ENCODE measurements around the gene PRKAG2. TPM values are rescaled to one million over a fixed set of nuclear protein-coding genes. Genes with fewer than 3 reads are reported as not detected.

PRKAG2 gene
- total RNA-seq, 1 donor from 2014 or later, result 21.1 TPM

DNA sequence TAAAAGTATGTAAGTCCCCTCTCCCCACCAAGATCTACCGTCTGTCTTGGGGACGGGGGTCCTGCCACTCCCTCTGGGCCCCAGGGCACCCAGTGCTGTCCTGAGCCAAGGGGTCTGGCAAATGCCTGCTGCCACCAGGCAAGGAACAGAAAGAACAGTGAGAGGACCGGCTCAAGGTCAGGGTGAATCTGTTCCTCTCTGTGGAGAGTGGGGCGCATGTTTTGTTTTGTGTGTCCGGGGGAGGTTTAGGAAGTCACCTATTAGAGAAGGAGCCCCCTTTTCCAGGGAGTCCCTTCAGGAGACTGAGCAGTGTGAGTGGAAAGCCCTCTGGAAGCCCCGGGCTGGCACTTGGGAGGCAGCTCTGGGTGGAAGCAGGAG, 198.7 kb downstream of the PRKAG2 start:
- no peak overlapping the region for H3K4me3 ChIP-seq (ENCODE audit: low read depth, low read length)
- H3K27me3 ChIP-seq (ENCODE audit: control insufficient read depth, insufficient read depth, low read length), result no peaks in the 10 kb centered on the region
- no peaks in the 10 kb centered on the region for H3K36me3 ChIP-seq (ENCODE audit: control insufficient read depth, insufficient read depth, low read length)
- TF ChIP-seq, protein P1, sequence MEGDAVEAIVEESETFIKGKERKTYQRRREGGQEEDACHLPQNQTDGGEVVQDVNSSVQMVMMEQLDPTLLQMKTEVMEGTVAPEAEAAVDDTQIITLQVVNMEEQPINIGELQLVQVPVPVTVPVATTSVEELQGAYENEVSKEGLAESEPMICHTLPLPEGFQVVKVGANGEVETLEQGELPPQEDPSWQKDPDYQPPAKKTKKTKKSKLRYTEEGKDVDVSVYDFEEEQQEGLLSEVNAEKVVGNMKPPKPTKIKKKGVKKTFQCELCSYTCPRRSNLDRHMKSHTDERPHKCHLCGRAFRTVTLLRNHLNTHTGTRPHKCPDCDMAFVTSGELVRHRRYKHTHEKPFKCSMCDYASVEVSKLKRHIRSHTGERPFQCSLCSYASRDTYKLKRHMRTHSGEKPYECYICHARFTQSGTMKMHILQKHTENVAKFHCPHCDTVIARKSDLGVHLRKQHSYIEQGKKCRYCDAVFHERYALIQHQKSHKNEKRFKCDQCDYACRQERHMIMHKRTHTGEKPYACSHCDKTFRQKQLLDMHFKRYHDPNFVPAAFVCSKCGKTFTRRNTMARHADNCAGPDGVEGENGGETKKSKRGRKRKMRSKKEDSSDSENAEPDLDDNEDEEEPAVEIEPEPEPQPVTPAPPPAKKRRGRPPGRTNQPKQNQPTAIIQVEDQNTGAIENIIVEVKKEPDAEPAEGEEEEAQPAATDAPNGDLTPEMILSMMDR (IDR thresholded peaks at IDR 0.05; ENCODE audit: insufficient read depth, low read length, poor library complexity, severe bottlenecking), result no peak
- no peak for DNase-seq (ENCODE audit: low read depth)

DNA sequence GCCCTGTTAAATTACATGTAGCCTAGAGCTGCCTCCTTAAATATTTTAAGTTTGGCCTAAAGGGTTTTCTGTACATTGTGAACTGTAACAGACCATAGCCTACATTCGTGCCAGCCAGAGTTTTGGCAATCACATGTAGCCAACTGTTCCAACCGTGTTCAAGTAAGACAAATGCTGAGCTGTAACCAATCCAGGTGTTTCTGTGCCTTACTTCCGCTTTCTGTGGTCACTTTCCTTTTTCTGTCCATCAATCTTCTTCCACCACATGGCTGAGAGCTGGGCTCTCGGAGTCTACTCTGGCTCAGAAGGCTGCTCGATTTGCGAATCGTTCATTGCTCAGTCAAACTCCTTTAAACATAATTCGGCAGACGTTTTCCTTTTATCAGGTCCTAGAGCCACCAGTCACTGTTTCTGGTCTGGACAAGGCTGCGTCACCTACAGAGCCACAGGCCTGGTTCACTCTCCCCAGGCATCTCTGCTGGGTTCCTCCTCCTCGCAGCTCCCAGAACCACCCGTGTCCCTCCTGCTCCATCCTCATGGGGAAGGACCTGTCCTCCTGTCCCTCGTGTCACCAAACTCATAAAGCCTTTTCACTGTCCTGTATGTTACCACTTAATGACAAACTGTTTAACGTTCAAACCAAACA, 199.2 kb downstream of the PRKAG2 start:
- no peak overlapping the region for H3K4me3 ChIP-seq (ENCODE audit: low read depth, low read length)
- TF ChIP-seq, protein P1 (IDR thresholded peaks at IDR 0.05; ENCODE audit: insufficient read depth, low read length, poor library complexity, severe bottlenecking), result no peak
- no peak for DNase-seq (ENCODE audit: low read depth)
- no peaks in the 10 kb centered on the region for H3K27me3 ChIP-seq (ENCODE audit: control insufficient read depth, insufficient read depth, low read length)
- H3K36me3 ChIP-seq (ENCODE audit: control insufficient read depth, insufficient read depth, low read length), result no peaks in the 10 kb centered on the region

DNA sequence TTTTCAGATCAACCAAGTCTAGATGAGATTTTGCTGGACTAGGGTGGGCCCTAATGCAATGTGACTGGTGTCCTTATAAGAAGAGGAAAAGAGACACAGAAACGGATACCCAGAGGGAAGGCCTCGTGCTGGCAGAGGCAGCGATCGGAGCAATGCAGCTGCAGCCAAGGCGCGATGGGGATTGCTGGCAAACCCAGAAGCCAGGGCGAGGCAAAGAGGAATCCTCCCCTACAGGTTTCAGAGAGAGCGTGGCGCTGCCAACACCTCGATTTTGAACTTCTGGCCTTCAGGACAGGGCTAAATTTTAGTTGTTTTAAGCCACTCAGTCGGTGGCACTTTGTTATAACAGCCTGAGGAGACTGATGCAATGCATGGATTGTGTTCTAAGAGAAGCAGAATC, 200.2 kb downstream of the PRKAG2 start:
- no peak for DNase-seq (ENCODE audit: low read depth)
- Histone ChIP-seq H3K27me3 (ENCODE audit: control insufficient read depth, insufficient read depth, low read length) (no peaks in the 10 kb centered on the region), H3K36me3 (ENCODE audit: control insufficient read depth, insufficient read depth, low read length) (no peaks in the 10 kb centered on the region), H3K4me3 (ENCODE audit: low read depth, low read length) (no peak overlapping the region)
- TF ChIP-seq, protein P1 (IDR thresholded peaks at IDR 0.05; ENCODE audit: insufficient read depth, low read length, poor library complexity, severe bottlenecking), result no peak

DNA sequence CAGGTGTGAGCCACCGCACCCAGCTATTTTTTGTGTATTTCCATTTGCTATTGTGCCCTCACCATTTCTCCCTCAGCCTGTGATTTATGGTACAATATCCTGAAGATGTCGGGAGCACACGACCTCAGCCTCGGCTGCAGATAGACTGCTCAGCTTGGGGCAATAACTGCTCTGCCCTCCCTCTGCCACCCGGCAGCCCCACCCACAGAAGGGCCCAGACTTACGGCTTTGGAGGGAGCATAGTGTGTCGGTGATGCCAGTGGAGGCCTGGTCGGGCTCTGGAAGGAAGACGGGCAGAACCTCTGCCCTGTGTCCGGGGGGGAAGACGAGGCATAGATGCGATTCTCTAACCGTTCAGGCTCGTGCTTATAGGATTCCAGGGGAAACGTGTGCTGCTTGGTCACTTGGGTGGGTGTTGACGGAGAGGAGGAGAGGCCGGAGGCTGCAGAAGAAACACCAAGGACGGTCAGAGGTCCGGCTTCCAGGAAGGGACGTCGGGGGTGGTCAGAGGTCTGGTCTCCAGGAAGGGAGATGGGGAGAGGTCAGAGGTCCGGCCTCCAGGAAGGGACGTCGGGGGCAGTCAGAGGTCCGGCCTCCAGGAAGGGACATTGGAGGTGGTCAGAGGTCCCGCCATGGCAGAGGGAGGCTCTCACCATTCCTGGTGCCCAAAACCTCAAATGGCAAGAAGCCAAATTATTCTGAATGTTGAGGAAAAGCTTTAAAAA, 201.6 kb downstream of the PRKAG2 start:
- Histone ChIP-seq H3K27me3 (ENCODE audit: control insufficient read depth, insufficient read depth, low read length) (no peaks in the 10 kb centered on the region), H3K36me3 (ENCODE audit: control insufficient read depth, insufficient read depth, low read length) (no peaks in the 10 kb centered on the region), H3K4me3 (ENCODE audit: low read depth, low read length) (no peak overlapping the region)
- TF ChIP-seq, protein P1 (IDR thresholded peaks at IDR 0.05; ENCODE audit: insufficient read depth, low read length, poor library complexity, severe bottlenecking), result no peak
- DNase-seq (ENCODE audit: low read depth), result no peak

DNA sequence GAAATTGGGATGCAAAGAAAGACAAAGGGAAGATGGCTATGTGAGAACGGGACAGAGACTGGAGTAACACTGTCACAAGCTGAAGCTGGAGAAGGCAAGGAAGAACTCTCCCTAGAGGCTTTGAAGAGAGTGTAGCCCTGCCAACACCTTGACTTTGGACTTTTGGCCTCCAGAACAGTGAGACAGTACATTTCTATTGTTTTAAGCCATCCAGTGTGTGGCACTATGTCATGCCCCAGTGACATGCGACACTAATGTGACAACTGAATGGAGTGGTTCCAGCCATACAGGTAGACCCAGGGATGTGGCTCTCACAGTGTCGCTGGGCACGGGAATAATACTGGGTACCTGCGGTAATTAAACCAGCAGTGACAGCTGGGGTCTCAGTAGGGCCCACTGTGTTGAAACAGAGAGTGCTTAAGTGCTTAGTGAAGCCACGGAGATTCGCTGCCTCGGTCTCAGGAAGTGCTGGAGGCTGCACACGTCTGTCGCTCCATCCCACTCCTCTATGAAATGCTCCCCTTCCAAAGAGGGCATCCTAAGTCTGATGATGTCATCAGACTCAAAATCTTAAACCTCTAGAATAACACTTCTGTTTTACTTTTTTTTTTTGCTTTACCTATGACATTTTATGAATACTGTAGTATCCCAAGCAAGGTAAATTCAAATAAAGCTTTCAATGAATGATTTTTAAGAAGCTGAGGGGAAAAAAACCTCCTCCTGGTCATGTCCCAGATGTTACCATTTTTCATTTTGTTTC, 202.6 kb downstream of the PRKAG2 start:
- Histone ChIP-seq H3K27me3 (ENCODE audit: control insufficient read depth, insufficient read depth, low read length) (no peaks in the 10 kb centered on the region), H3K4me3 (ENCODE audit: low read depth, low read length) (no peak overlapping the region), H3K36me3 (ENCODE audit: control insufficient read depth, insufficient read depth, low read length) (no peaks in the 10 kb centered on the region)
- TF ChIP-seq, protein P1 (IDR thresholded peaks at IDR 0.05; ENCODE audit: insufficient read depth, low read length, poor library complexity, severe bottlenecking), result no peak
- DNase-seq (ENCODE audit: low read depth), result no peak
